ENCODE results near the gene S100A16. TPM values are rescaled to one million over a fixed set of nuclear protein-coding genes. Genes with fewer than 3 reads are reported as not detected.
A peak's percentile ranks its signal among the peaks of the same experiment; 100 is the strongest.

Gene S100A16
- total RNA-seq, 1 donor from 2014 or later: 259 TPM

GRCh38 chr1:153614189-153614900, 1.4 kb upstream of the S100A16 start:
- H3K4me1 ChIP-seq: peaks cover 69% of the 10 kb centered on the region
- TF ChIP-seq POLR2A (IDR thresholded peaks at IDR 0.05) (no peak), POLR2AphosphoS5 (IDR thresholded peaks at IDR 0.05; ENCODE audit: insufficient read depth in 1 of 2, low read depth in 1 of 2) (no peak), CTCF (IDR thresholded peaks at IDR 0.05) (no peak)
- no peaks in the 10 kb centered on the region for H3K27me3 ChIP-seq
- DNase-seq (ENCODE audit: extremely low spot score in 2 of 2): no peak
- peak overlapping the region in 1 of 2 donors; percentile 40 for H3K4me3 ChIP-seq
- H3K27ac ChIP-seq: peak overlapping the region; percentile 96
- intact Hi-C loops (cut with DNase I): loop anchor here (5.0 kb wide), 1 partner anchor 102 kb away; no protein-coding TSS in a partner anchor
- no peaks in the 10 kb centered on the region for H3K36me3 ChIP-seq
- no peaks in the 10 kb centered on the region for H3K9me3 ChIP-seq

- no peak for DNase-seq (ENCODE audit: extremely low spot score in 2 of 2)
- no peaks in the 10 kb centered on the region for H3K27me3 ChIP-seq
- no peaks in the 10 kb centered on the region for H3K9me3 ChIP-seq
- intact Hi-C loops (cut with DNase I): loop anchor here (5.0 kb wide), 1 partner anchor 101 kb away; no protein-coding TSS in a partner anchor
- H3K4me1 ChIP-seq: peaks cover 77% of the 10 kb centered on the region
- H3K36me3 ChIP-seq: no peaks in the 10 kb centered on the region
- peak overlapping the region; percentile 96 for H3K27ac ChIP-seq
- TF ChIP-seq CTCF (IDR thresholded peaks at IDR 0.05): no peak
- H3K4me3 ChIP-seq: peak overlapping the region; percentile 52 to 68
Observed at GRCh38 chr1:153613406-153613805, 469 bp upstream of the S100A16 start.

- H3K4me1 ChIP-seq: peaks cover 77% of the 10 kb centered on the region
- TF ChIP-seq POLR2A (IDR thresholded peaks at IDR 0.05) (no peak), CTCF (IDR thresholded peaks at IDR 0.05) (no peak), POLR2AphosphoS5 (IDR thresholded peaks at IDR 0.05; ENCODE audit: insufficient read depth in 1 of 2, low read depth in 1 of 2) (no peak)
- DNase-seq (ENCODE audit: extremely low spot score in 2 of 2): no peak
- intact Hi-C loops (cut with DNase I): loop anchor here (5.0 kb wide), 1 partner anchor 100 kb away; no protein-coding TSS in a partner anchor
- H3K36me3 ChIP-seq: peaks cover 0 to 6% of the 10 kb centered on the region in 2 donors
- H3K27me3 ChIP-seq: no peaks in the 10 kb centered on the region
- H3K27ac ChIP-seq: peak overlapping the region; percentile 96
- H3K4me3 ChIP-seq: peak overlapping the region; percentile 52 to 68
- no peaks in the 10 kb centered on the region for H3K9me3 ChIP-seq
Observed at GRCh38 chr1:153612111-153612754, 704 bp downstream of the S100A16 start.

DNA sequence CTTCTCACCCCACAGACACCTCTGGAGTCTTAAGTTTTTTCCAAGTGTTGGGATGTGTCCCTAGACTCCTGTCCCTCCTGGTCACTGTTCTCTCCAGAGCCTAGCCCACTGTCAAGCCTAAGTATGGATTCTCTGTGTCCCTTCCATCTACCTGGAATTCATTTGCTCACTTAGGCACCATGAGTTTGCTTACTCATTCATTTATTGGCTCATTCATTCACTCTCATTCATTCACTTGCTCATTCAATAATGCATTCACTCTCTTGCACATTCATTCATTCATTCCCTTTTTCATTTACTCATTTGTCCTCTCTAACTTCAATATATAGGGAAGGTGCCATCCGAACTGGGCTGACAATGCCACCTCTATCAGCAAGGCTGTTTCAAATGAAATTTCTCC, 1.6 kb downstream of the S100A16 start:
- Histone ChIP-seq H3K4me3 (peak overlapping the region; percentile 52 to 68), H3K9me3 (no peaks in the 10 kb centered on the region), H3K27me3 (no peaks in the 10 kb centered on the region), H3K4me1 (peaks cover 73% of the 10 kb centered on the region), H3K27ac (peak overlapping the region; percentile 96), H3K36me3 (peaks cover 0 to 15% of the 10 kb centered on the region in 2 donors)
- TF ChIP-seq POLR2A (IDR thresholded peaks at IDR 0.05) (no peak), CTCF (IDR thresholded peaks at IDR 0.05) (no peak), POLR2AphosphoS5 (IDR thresholded peaks at IDR 0.05; ENCODE audit: insufficient read depth in 1 of 2, low read depth in 1 of 2) (no peak)
- no peak for DNase-seq (ENCODE audit: extremely low spot score in 2 of 2)
- intact Hi-C loops (cut with DNase I): loop anchor here (5.0 kb wide), 1 partner anchor 99 kb away; no protein-coding TSS in a partner anchor
